ENCODE measurements around the gene ARHGAP10.

GRCh38 chr4:147963839-147964238 lies 232.0 kb downstream of the ARHGAP10 start:
- TF ChIP-seq CTCF (IDR thresholded peaks at IDR 0.05) = no peak
- TF ChIP-seq POLR2A (IDR thresholded peaks at IDR 0.05) = no peak
